ENCODE measurements around the gene CEBPZ.

DNA sequence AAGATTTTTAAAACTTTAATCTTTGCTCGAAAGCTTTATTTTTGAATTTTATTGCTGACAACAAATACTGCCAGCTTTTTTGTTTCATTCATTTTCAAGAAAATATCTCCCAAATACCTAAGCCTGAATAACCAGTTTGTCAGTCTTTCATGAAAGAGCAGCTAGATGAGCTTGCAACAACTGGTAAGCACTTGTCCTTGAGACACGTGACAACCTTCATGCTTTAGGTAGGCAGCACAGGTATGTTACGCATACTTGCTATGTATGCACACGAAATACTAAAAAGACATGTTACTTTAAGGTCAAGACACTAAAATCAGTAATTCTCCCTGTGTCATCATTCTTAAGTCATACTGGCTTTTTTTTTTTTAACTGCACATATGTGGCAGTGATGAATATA lies 12.3 kb downstream of the CEBPZ start:
- TF ChIP-seq POLR2A (IDR thresholded peaks at IDR 0.05; ENCODE audit: low read length) (no peak), GATA1 (IDR thresholded peaks at IDR 0.05; ENCODE audit: low read depth, low read length) (no peak)
